Measurements from ENCODE around the gene NGF. TPM values are rescaled to one million over a fixed set of nuclear protein-coding genes. Genes with fewer than 3 reads are reported as not detected.

Gene NGF
- total and polyA plus RNA-seq, 9 of the 15 experiments (the other 6 are each of a cell fraction or from before 2014, with no cell fraction given), result not detected

GRCh38 chr1:115283249-115283648 lies 54.8 kb downstream of the NGF start:
- CTCF ChIA-PET (ENCODE audit: low intra/inter-chr PET ratio), result no interaction called here
- WGBS (ENCODE audit: insufficient coverage, low coverage, missing lambda C conversion rate), result 3% methylated on average over 13 of the region's 13 CpGs
- TF ChIP-seq MTA2 (IDR thresholded peaks at IDR 0.05; ENCODE audit: low read depth) (no peak), ZNF311 (CRISPR knock-in tag; IDR thresholded peaks at IDR 0.05) (no peak), HBP1 (CRISPR knock-in tag; IDR thresholded peaks at IDR 0.05) (no peak), CSDE1 (IDR thresholded peaks at IDR 0.05) (no peak), ZKSCAN8 (CRISPR knock-in tag; IDR thresholded peaks at IDR 0.05) (no peak), RCOR1 (IDR thresholded peaks at IDR 0.05; ENCODE audit: borderline replicate concordance in 1 of 2, low read depth in 2 of 2, low read length in 2 of 2) (no peak), CBX8 (IDR thresholded peaks at IDR 0.05; ENCODE audit: borderline replicate concordance, extremely low read depth, low read depth, low read length, poor library complexity, severe bottlenecking) (no peak), ZNF644 (tag; IDR thresholded peaks at IDR 0.05; ENCODE audit: low read depth) (no peak), SP1 (CRISPR knock-in tag; IDR thresholded peaks at IDR 0.05) (no peak), ETV1 (tag; conservative IDR thresholded peaks at IDR 0.05; ENCODE audit: low read depth) (no peak), MBD2 (IDR thresholded peaks at IDR 0.05; ENCODE audit: borderline replicate concordance, low read depth) (no peak), RBM25 (IDR thresholded peaks at IDR 0.05; ENCODE audit: low read depth, low read length, severe bottlenecking) (no peak), ZKSCAN1 (IDR thresholded peaks at IDR 0.05; ENCODE audit: low read depth, low read length) (no peak)

More at GRCh38 chr1:115283249-115283648, 54.8 kb downstream of the NGF start:
- no peak overlapping the region for H2AFZ ChIP-seq (ENCODE audit: low read depth, low read length)
- H3K9me3 ChIP-seq (replicated peaks; ENCODE audit: control insufficient read depth, insufficient read depth, low read depth, low read length), result no peaks in the 10 kb centered on the region
- 0 out of 2 replicates have a peak, but pooled peaks cover 3% of the 10 kb centered on the region for H4K20me1 ChIP-seq (replicated peaks; ENCODE audit: control insufficient read depth, insufficient read depth, low read length)
- FAIRE-seq, result no peak
- H3K36me3 ChIP-seq (ENCODE audit: control insufficient read depth, insufficient read depth, low read length), result no peaks in the 10 kb centered on the region
- intact Hi-C loops (cut with micrococcal nuclease) (no loop called here), in situ Hi-C loops (cut with MboI) (no loop called here)
- H3K4me1 ChIP-seq (replicated peaks in 1 of 2; ENCODE audit: control insufficient read depth in 2 of 2, insufficient read depth in 2 of 2, low read length in 2 of 2), result no peaks in the 10 kb centered on the region
- no peaks in the 10 kb centered on the region for H3K9me1 ChIP-seq (ENCODE audit: control insufficient read depth, insufficient read depth, low read length)
- no peak overlapping the region for H3K27ac ChIP-seq (ENCODE audit: extremely low read depth, low read depth, low read length)
- H3K4me2 ChIP-seq (ENCODE audit: insufficient read depth, low read length), result no peak overlapping the region
- BruUV-seq (replicated peaks), result no TSS peak
- no peaks in the 10 kb centered on the region for H3K79me2 ChIP-seq (ENCODE audit: control insufficient read depth, insufficient read depth, low read length)
- H3K4me3 ChIP-seq, result no peak overlapping the region
- POLR2A ChIA-PET, result no interaction called here
- DNase-seq (ENCODE audit: extremely low read depth in 1 of 4, low spot score in 3 of 4), result no peak
- no peak for ATAC-seq
- H3K27me3 ChIP-seq (ENCODE audit: control insufficient read depth in 2 of 2, insufficient read depth in 2 of 2, low read length in 2 of 2), result peaks cover 19 to 42% of the 10 kb centered on the region in 2 experiments
- no peak overlapping the region; a peak in 1 of 4 replicates for H3K9ac ChIP-seq (ENCODE audit: insufficient read depth in 1 of 2, low read depth in 2 of 2, low read length in 2 of 2)
